H9 (cell line): ENCODE data around the gene ZBTB20. TPM values are rescaled to one million over a fixed set of nuclear protein-coding genes. Genes with fewer than 3 reads are reported as not detected.

Experiments used
- DNase-seq: peaks from one replicate; pipeline ENCODE4 v3.0.0-alpha.2; 2017
- H2AFZ ChIP-seq: one replicate; pipeline ENCODE4 v1.6.1; 2013; ENCODE audit warnings: mild to moderate bottlenecking, low read length, control low read depth, moderate library complexity
- H2AK5ac ChIP-seq: 2 replicates; pipeline ENCODE4 v1.6.1; 2013; ENCODE audit warnings: low read length, control low read depth, mixed read lengths; ENCODE audit not compliant: insufficient read length
- H2BK120ac ChIP-seq: one replicate; pipeline ENCODE4 v1.6.1; 2013; ENCODE audit warnings: low read depth, mild to moderate bottlenecking, low read length, control low read depth, inconsistent platforms; ENCODE audit not compliant: poor library complexity, severe bottlenecking
- H2BK12ac ChIP-seq: 2 replicates; pipeline ENCODE4 v1.6.1; 2013; ENCODE audit warnings: low read length, control low read depth, mixed read lengths, low read depth; ENCODE audit not compliant: insufficient read length
- H2BK15ac ChIP-seq: 2 replicates; pipeline ENCODE4 v1.6.1; 2013; ENCODE audit warnings: low read depth, low read length, control low read depth
- H2BK20ac ChIP-seq: one replicate; pipeline ENCODE4 v1.6.1; 2013; ENCODE audit warnings: low read depth, mild to moderate bottlenecking, low read length, control low read depth, inconsistent platforms; ENCODE audit not compliant: poor library complexity, severe bottlenecking
- H2BK5ac ChIP-seq: 2 replicates; pipeline ENCODE4 v1.6.1; 2013; ENCODE audit warnings: low read length, control low read depth, mixed read lengths; ENCODE audit not compliant: insufficient read length
- H3K14ac ChIP-seq: 2 replicates; pipeline ENCODE4 v1.6.1; 2013; ENCODE audit warnings: low read length, control low read depth; ENCODE audit not compliant: insufficient read depth
- H3K18ac ChIP-seq: 2 replicates; pipeline ENCODE4 v1.6.1; 2013; ENCODE audit warnings: low read depth, mild to moderate bottlenecking, mixed read lengths, low read length, control low read depth; ENCODE audit not compliant: insufficient read length
- H3K23ac ChIP-seq: 2 replicates; pipeline ENCODE4 v1.6.1; 2013; ENCODE audit warnings: low read length, control low read depth, mixed read lengths, low read depth; ENCODE audit not compliant: insufficient read length
- H3K23me2 ChIP-seq: 2 replicates; pipeline ENCODE4 v1.6.1; 2013; ENCODE audit warnings: low read depth, mild to moderate bottlenecking, mixed read lengths, low read length, control low read depth; ENCODE audit not compliant: insufficient read length, poor library complexity, severe bottlenecking
- H3K27ac ChIP-seq: 2 replicates; pipeline ENCODE4 v1.5.1; 2013; ENCODE audit warnings: low read length, control low read depth, mixed read lengths, low read depth; ENCODE audit not compliant: insufficient read length
- H3K27me3 ChIP-seq: 2 replicates; pipeline ENCODE4 v1.6.1; 2013; ENCODE audit warnings: low read length, control low read depth, inconsistent platforms; ENCODE audit not compliant: insufficient read depth
- H3K4ac ChIP-seq: 2 replicates; pipeline ENCODE4 v1.6.1; 2013; ENCODE audit warnings: low read depth, mild to moderate bottlenecking, control low read depth, inconsistent platforms, low read length, moderate library complexity
- H3K4me1 ChIP-seq: 2 replicates; pipeline ENCODE4 v1.6.1; 2013; ENCODE audit warnings: low read length, control low read depth, inconsistent platforms; ENCODE audit not compliant: insufficient read depth
- H3K4me2 ChIP-seq: 2 replicates; pipeline ENCODE4 v1.6.1; 2013; ENCODE audit warnings: low read length, control low read depth, mixed read lengths; ENCODE audit not compliant: insufficient read length, insufficient read depth
- H3K56ac ChIP-seq: 2 replicates; pipeline ENCODE4 v1.6.1; 2013; ENCODE audit warnings: low read depth, mild to moderate bottlenecking, mixed read lengths, low read length, control low read depth; ENCODE audit not compliant: insufficient read length
- H3K79me1 ChIP-seq: 2 replicates; pipeline ENCODE4 v1.6.1; 2013; ENCODE audit warnings: low read depth, mild to moderate bottlenecking, moderate library complexity, low read length, control low read depth, inconsistent platforms; ENCODE audit not compliant: insufficient read depth, poor library complexity, severe bottlenecking
- H3K79me2 ChIP-seq: 2 replicates; pipeline ENCODE4 v1.6.1; 2013; ENCODE audit warnings: low read length, control low read depth, inconsistent platforms; ENCODE audit not compliant: insufficient read depth
- H3K9ac ChIP-seq: 2 replicates; pipeline ENCODE4 v1.6.1; 2013; ENCODE audit warnings: low read length, control low read depth, mixed read lengths; ENCODE audit not compliant: insufficient read length; ENCODE audit errors: extremely low read depth
- H3K9me3 ChIP-seq: one replicate; pipeline ENCODE4 v1.6.1; 2013; ENCODE audit warnings: low read depth, low read length, inconsistent platforms; ENCODE audit not compliant: control insufficient read depth
- H3T11ph ChIP-seq: one replicate; pipeline ENCODE4 v1.6.1; 2013; ENCODE audit warnings: mild to moderate bottlenecking, low read length, control low read depth, inconsistent platforms
- H4K20me1 ChIP-seq: one replicate; pipeline ENCODE4 v1.6.1; 2013; ENCODE audit not compliant: control insufficient read depth, insufficient read length, insufficient read depth
- H4K5ac ChIP-seq: 2 replicates; pipeline ENCODE4 v1.6.1; 2013; ENCODE audit warnings: low read depth, mild to moderate bottlenecking, mixed read lengths, low read length, control low read depth; ENCODE audit not compliant: insufficient read length
- H4K8ac ChIP-seq: replicated peaks from 2 replicates; pipeline ENCODE4 v1.6.1; 2013; ENCODE audit warnings: low read length, control low read depth, mixed read lengths, low read depth; ENCODE audit not compliant: insufficient read length
- H4K91ac ChIP-seq: 2 replicates; pipeline ENCODE4 v1.6.1; 2013; ENCODE audit warnings: low read depth, mild to moderate bottlenecking, moderate library complexity, mixed read lengths, low read length, control low read depth; ENCODE audit not compliant: insufficient read length
- H3K27ac Mint-ChIP-seq, 3 experiments: 2 replicates in 2 of 3; 3 replicates in 1 of 3; pipeline ENCODE4 v1.8.0; 2020 to 2021; ENCODE audit warnings: mixed read lengths in 3 of 3, mild to moderate bottlenecking in 1 of 3, moderate library complexity in 1 of 3
- H3K27me3 Mint-ChIP-seq: 2 replicates; pipeline ENCODE4 v1.8.0; 2021; ENCODE audit warnings: low read depth, mild to moderate bottlenecking, moderate library complexity, mixed read lengths
- H3K36me3 Mint-ChIP-seq, 3 experiments: 2 replicates in 2 of 3; 3 replicates in 1 of 3; pipeline ENCODE4 v1.8.0; 2020 to 2021; ENCODE audit warnings: low read depth in 3 of 3, mixed read lengths in 3 of 3; ENCODE audit not compliant: insufficient read depth in 1 of 3
- H3K4me1 Mint-ChIP-seq, 2 experiments: 2 replicates each; pipeline ENCODE4 v1.8.0; 2020; ENCODE audit warnings: mixed read lengths in 2 of 2
- H3K4me3 Mint-ChIP-seq, 2 experiments: 2 replicates in 1 of 2; 3 replicates in 1 of 2; pipeline ENCODE4 v1.8.0; 2020 to 2021; ENCODE audit warnings: mild to moderate bottlenecking in 2 of 2, mixed read lengths in 2 of 2, moderate library complexity in 1 of 2
- H3K9me3 Mint-ChIP-seq, 2 experiments: 2 replicates in 1 of 2; 3 replicates in 1 of 2; pipeline ENCODE4 v1.8.0; 2020; ENCODE audit warnings: mild to moderate bottlenecking in 2 of 2, mixed read lengths in 2 of 2, moderate library complexity in 1 of 2
- CTCF ChIP-seq: fragments of 200-600 bp; sonication (generic); conservative IDR thresholded peaks from 3 replicates; pipeline ENCODE4 v1.8.0; 2021; ENCODE audit warnings: antibody characterized with exemption, mild to moderate bottlenecking
- WGBS: extraction: QIAGEN DNeasy Blood & Tissue Kit; methylation state at CpG from one replicate; pipeline ENCODE4 v1.1.7; 2013; ENCODE audit warnings: missing lambda C conversion rate, low lambda C conversion rate, mixed read lengths; ENCODE audit not compliant: insufficient read length; ENCODE audit errors: extremely low coverage; 5-methylcytosine and 5-hydroxymethylcytosine counted together
- total RNA-seq: library from RNA; stranded (reverse); gene quantifications from 2 replicates; pipeline ENCODE4 v1.2.1, GENCODE V29; 2021

ZBTB20 gene
- total RNA-seq, 1 experiment from 2014 or later, result 0.70 TPM

GRCh38 chr3:114878114-114878839, 268.8 kb downstream of the ZBTB20 start:
- no CpG with 5 or more reads among the region's 5 CpGs for WGBS
- Histone ChIP-seq H2BK5ac (no peak overlapping the region), H3K4me2 (no peak overlapping the region), H2AFZ (no peak overlapping the region), H2BK120ac (no peak overlapping the region), H3K79me1 (no peaks in the 10 kb centered on the region), H3K27ac (no peak overlapping the region), H3K4me1 (no peaks in the 10 kb centered on the region), H4K20me1 (no peaks in the 10 kb centered on the region), H3K14ac (no peak overlapping the region), H3K18ac (no peak overlapping the region), H3K27me3 (no peaks in the 10 kb centered on the region), H3K56ac (no peak overlapping the region), H3K23me2 (no peaks in the 10 kb centered on the region), H2BK20ac (no peak overlapping the region), H3K79me2 (no peaks in the 10 kb centered on the region), H4K91ac (no peak overlapping the region), H3K23ac (no peak overlapping the region), H3K9ac (no peak overlapping the region), H4K8ac (no peak overlapping the region), H3T11ph (no peak overlapping the region), H3K9me3 (no peaks in the 10 kb centered on the region), H4K5ac (no peak overlapping the region), H2AK5ac (no peak overlapping the region), H2BK15ac (no peak overlapping the region), H3K4ac (no peak overlapping the region), H2BK12ac (no peak overlapping the region)
- Mint-ChIP-seq H3K4me1 (peaks cover 30 to 31% of the 10 kb centered on the region in 2 experiments), H3K4me3 (no peak overlapping the region), H3K27me3 (no peaks in the 10 kb centered on the region), H3K36me3 (no peaks in the 10 kb centered on the region), H3K27ac (peak overlapping the region; percentile 13 to 86 (median 64); a peak in 6 of 7 replicates), H3K9me3 (no peaks in the 10 kb centered on the region)
- TF ChIP-seq CTCF, result no peak
- no peak for DNase-seq
